ENCODE results near the gene ERFE. TPM values are rescaled to one million over a fixed set of nuclear protein-coding genes. Genes with fewer than 3 reads are reported as not detected.

Gene ERFE
- total and polyA plus RNA-seq, 2 donors (not counting 1 experiment from before 2014, with no cell fraction given): 0.17 TPM; not detected in 1

DNA sequence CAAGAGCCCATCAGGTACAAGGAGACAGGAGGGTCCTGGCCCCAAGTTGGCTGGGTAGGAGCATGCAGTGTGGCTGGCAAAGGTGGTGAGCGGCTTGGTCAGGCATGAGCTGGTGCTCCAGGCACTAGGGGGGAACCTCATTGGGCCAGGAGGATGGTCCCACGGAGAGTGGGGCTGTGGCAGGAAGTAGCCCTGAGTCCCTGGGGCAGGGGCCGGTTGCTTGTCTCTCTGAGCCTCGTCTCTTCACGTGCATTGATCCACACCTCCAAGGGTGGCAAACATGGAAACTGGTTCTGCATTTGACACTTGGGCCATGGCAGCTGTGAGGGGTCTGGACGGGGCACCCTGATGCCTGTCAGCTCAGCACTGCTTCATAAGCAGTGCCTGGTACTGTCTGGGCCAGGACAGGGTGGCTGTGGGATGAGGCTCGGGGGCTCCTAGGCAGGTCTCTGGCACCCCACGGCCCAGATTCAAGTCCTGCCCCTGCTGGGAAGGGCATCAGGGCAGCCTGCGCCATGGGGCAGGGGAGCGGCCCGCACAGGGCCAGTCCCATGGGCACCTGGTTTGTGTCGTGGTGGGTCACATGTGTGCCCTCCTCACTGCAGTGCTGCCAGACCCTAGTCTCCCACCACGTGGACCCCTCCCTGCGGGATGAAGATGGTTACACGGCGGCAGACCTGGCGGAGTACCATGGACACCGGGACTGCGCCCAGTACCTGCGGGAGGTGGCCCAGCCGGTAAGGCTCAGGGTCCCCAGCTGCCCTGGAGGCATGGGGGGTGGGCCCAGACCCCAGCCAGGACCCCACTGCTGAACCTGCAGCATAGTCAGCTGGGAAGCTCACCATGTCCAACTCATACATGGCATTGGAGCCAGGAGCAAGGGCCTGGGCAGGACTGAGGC lies 42.2 kb upstream of the ERFE start:
- WGBS (ENCODE audit: insufficient coverage): 85% methylated on average over 21 of the region's 21 CpGs
- Histone ChIP-seq H3K27me3 (replicated peaks in 1 of 4; ENCODE audit: control extremely low read depth in 1 of 4, control insufficient read depth in 3 of 4, insufficient read depth in 4 of 4, low read length in 3 of 4) (peaks cover 0 to 8% (median 0%) of the 10 kb centered on the region in 4 experiments), H3K27ac (ENCODE audit: low read length in 2 of 2) (no peak overlapping the region), H4K20me1 (ENCODE audit: control insufficient read depth, insufficient read depth, low read length, poor library complexity, severe bottlenecking) (no peaks in the 10 kb centered on the region), H3K4me1 (ENCODE audit: control insufficient read depth in 2 of 2, insufficient read depth in 2 of 2, low read length in 2 of 2) (peaks cover 4 to 8% of the 10 kb centered on the region in 2 donors), H3K4me2 (replicated peaks; ENCODE audit: low read depth, low read length, poor library complexity, severe bottlenecking) (no peak overlapping the region), H3K9me3 (ENCODE audit: control extremely low read depth in 1 of 3, control insufficient read depth in 2 of 3, insufficient read depth in 1 of 3, low read length in 2 of 3) (peaks cover 2 to 11% (median 3%) of the 10 kb centered on the region in 3 donors), H3K36me3 (replicated peaks in 1 of 2; ENCODE audit: control extremely low read depth in 1 of 2, control insufficient read depth in 1 of 2, extremely low read depth in 1 of 2, insufficient read depth in 2 of 2, low read length in 1 of 2) (no peaks in the 10 kb centered on the region), H3K9ac (ENCODE audit: low read length) (no peak overlapping the region), H3K4me3 (ENCODE audit: control extremely low read depth in 1 of 5, extremely low read depth in 1 of 5, insufficient read depth in 1 of 5, low read depth in 2 of 5, low read length in 4 of 5) (no peak overlapping the region), H3K79me2 (ENCODE audit: control insufficient read depth, insufficient read depth, low read length) (no peaks in the 10 kb centered on the region), H2AFZ (ENCODE audit: insufficient read depth, low read depth, low read length, poor library complexity, severe bottlenecking) (no peak overlapping the region)
- peaks cover 6% of the 10 kb centered on the region for H3K27me3 Mint-ChIP-seq
- intact Hi-C loops (cut with micrococcal nuclease): no loop called here
- ChIA-PET CTCF (no interaction called here), POLR2A (no interaction called here)
- no peak overlapping the region for H3K4me3 Mint-ChIP-seq
- H3K27ac Mint-ChIP-seq: no peak overlapping the region
- no peak for TF ChIP-seq EZH2 (IDR thresholded peaks at IDR 0.05; ENCODE audit: borderline replicate concordance, insufficient read depth, low read depth, low read length, poor library complexity, severe bottlenecking)
- TF ChIP-seq, protein P1, sequence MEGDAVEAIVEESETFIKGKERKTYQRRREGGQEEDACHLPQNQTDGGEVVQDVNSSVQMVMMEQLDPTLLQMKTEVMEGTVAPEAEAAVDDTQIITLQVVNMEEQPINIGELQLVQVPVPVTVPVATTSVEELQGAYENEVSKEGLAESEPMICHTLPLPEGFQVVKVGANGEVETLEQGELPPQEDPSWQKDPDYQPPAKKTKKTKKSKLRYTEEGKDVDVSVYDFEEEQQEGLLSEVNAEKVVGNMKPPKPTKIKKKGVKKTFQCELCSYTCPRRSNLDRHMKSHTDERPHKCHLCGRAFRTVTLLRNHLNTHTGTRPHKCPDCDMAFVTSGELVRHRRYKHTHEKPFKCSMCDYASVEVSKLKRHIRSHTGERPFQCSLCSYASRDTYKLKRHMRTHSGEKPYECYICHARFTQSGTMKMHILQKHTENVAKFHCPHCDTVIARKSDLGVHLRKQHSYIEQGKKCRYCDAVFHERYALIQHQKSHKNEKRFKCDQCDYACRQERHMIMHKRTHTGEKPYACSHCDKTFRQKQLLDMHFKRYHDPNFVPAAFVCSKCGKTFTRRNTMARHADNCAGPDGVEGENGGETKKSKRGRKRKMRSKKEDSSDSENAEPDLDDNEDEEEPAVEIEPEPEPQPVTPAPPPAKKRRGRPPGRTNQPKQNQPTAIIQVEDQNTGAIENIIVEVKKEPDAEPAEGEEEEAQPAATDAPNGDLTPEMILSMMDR (IDR thresholded peaks at IDR 0.05): no peak
- DNase-seq: no peak
- H3K9me3 Mint-ChIP-seq (ENCODE audit: insufficient read depth): peaks cover 6% of the 10 kb centered on the region
- ATAC-seq (ENCODE audit: low read depth): no peak
- H3K4me1 Mint-ChIP-seq: peaks cover 4% of the 10 kb centered on the region

Data from B cell (primary cell).